ENCODE data around the gene LRRC42.

- TF ChIP-seq ZNF48 (tag by site-specific recombination; IDR thresholded peaks at IDR 0.05) (no peak), PBX3 (CRISPR knock-in tag; IDR thresholded peaks at IDR 0.05) (no peak), CTCF (tag by site-specific recombination; IDR thresholded peaks at IDR 0.05) (no peak), ZNF704 (tag by site-specific recombination; IDR thresholded peaks at IDR 0.05) (no peak), ZNF350 (tag by site-specific recombination; IDR thresholded peaks at IDR 0.05) (no peak), ZBTB8A (tag by site-specific recombination; IDR thresholded peaks at IDR 0.05) (no peak), KLF16 (tag by site-specific recombination; IDR thresholded peaks at IDR 0.05) (no peak), ZNF394 (tag by site-specific recombination; IDR thresholded peaks at IDR 0.05; ENCODE audit: borderline replicate concordance) (no peak), ELK4 (IDR thresholded peaks at IDR 0.05; ENCODE audit: borderline replicate concordance, low read depth, low read length) (no peak), ZNF324 (tag by site-specific recombination; IDR thresholded peaks at IDR 0.05) (no peak), PATZ1 (tag by site-specific recombination; IDR thresholded peaks at IDR 0.05) (no peak), ZBTB20 (tag by site-specific recombination; IDR thresholded peaks at IDR 0.05) (no peak), ZNF174 (tag by site-specific recombination; IDR thresholded peaks at IDR 0.05) (no peak)
Measured at GRCh38 chr1:53930932-53931331, 15.2 kb upstream of the LRRC42 start.
